K562 treated with DMSO at 1 percent for 24 hours (cell line): Measurements from ENCODE around the gene CNOT6L. TPM values are rescaled to one million over a fixed set of nuclear protein-coding genes. Genes with fewer than 3 reads are reported as not detected.

Experiments
- total RNA-seq: library from RNA; unstranded; fragments of 300-600 nt; gene quantifications from 2 replicates; pipeline ENCODE4 v1.2.3, GENCODE V29; 2022; ENCODE audit warnings: low read depth; ENCODE audit not compliant: insufficient read depth

CNOT6L gene
- total RNA-seq = 8.4 and 10.7 TPM in 2 replicates

GRCh38 chr4:77818602-77819403 lies at the start of gene CNOT6L:
Gene CNOT6L, minus strand, starts transcription at chr4:77819368. Its CDS starts 60 bp downstream, at chr4:77819308.

DNA sequence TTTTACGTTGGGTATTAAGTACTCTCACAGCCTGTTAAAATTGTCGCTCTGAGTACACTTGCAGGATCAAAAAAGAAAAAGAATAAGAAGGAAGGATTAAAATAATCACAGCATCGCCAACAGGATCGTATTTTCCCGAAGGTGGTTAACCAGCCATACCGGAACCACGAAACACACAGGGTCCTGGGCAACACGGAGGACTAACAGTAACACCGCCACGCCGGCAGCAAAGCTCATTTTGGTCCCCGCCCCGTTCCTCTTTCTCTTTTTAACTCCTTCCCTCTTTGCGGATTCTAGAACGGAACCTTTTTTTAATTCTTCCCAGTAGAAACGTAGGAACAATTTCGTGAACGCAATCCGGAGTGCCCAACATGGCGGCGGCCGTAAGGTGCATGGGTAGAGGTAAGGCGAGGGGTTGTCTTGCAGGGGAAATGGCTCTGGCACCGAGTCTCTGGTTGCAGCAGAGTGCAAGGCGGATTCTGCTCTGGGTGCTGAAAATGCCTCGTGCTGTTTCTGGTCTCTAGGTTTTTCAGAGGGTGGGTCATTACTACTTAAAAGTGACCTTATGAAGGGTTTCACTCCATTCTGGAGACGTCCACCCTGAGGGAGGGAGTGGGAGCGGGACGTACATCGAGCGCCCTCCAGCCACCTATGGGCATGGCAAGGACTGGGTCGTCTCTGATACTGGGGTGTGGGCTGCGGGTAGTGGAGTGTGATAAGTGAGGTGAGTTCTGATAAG lies 43.5 kb upstream of the CNOT6L start, which contains the start of gene MRPL1:
MRPL1 (plus strand) TSS at position 353 of the 739 bp plus-strand sequence; CDS start at position 372, 19 bp downstream.

Other genes starting within 250 kb of the CNOT6L start
- not detected in 2 replicates for gene CXCL13, start 213.5 kb downstream of the CNOT6L start, total RNA-seq
- 8.4 and 11.1 TPM in 2 replicates for gene MRPL1, start 43.5 kb upstream of the CNOT6L start, total RNA-seq
- gene FRAS1, start 238.0 kb upstream of the CNOT6L start, total RNA-seq = 0.03 and 0.94 TPM in 2 replicates